HG03558 (cell line): ENCODE measurements around the gene FSTL5.
"Not testable (repeated sequence)": the region's sequence is repeated elsewhere in the genome, so short reads cannot be mapped to it uniquely, and the experiment has no call there.

ENCODE experiments used
- ATAC-seq: cut with Tn5 transposase; IDR thresholded peaks from one replicate; pipeline ENCODE4 v1.9.1; 2021; ENCODE audit warnings: moderate number of reproducible peaks; ENCODE audit not compliant: unreplicated experiment; ENCODE audit errors: extremely low read depth

FSTL5 gene

DNA sequence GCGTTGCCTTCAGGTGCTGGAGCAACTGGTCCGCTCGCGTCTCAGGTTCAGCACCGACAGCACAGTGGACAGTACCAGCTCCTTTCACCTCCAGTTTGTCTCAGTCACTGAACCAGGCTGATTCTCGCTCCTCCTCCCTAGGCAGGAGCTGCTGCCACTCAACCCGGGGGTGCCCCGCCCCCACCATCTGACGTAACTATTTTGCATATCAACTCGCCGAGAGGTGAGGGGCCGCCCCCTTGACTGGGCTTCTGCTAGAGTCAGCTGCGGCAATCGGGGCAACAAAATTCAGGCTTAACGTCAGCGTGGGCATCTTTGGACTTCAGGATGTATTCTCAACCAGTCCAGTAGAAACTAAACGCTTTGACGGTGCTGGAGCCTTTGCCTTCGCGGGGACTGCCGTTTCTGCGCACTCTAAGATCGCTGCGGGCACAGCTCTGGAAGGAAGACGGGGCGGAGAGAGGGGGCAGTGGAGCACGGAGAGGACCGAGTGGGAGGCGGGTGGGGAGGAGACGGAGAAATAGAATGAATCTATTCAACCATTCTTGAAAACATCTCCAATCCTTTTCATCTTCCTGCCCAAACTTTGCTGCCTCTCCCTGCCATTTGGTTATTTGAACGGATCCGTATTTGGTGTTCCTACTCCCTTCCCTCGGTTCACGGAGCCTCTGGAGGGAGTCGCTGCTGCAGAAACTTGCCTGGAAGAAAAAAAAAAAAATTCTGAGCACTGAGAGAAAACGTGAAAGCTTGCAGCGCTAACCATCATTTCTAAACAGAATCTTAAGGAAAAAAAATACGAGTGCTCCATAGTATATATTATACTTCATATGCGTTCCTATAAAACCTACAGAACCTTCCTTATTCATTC is at the start of gene FSTL5:
FSTL5 (minus strand) TSS at position 109 of the 868 bp plus-strand sequence. CDS start 52,604 bp downstream, outside the sequence.
- peak; percentile 60 for ATAC-seq

DNA sequence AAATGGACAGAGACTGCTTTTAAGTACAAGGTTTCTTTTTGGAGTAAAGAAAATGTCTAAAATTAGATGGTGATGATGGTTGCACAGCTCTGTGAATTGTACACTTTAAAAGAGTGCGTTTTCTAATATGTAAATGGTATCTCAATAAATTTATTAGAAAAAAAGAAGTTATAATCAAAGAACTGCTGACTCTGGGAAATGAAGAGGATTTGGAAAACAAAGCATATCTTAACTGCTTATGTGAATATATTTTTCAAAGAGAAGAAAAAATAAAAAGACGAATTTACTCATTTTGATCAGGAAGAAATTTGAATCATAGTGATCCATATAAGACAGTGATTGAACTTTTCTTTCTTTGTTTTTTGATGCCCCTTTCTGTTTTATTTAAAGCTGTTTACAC is 45.9 kb upstream of the FSTL5 start:
- ATAC-seq: no peak

DNA sequence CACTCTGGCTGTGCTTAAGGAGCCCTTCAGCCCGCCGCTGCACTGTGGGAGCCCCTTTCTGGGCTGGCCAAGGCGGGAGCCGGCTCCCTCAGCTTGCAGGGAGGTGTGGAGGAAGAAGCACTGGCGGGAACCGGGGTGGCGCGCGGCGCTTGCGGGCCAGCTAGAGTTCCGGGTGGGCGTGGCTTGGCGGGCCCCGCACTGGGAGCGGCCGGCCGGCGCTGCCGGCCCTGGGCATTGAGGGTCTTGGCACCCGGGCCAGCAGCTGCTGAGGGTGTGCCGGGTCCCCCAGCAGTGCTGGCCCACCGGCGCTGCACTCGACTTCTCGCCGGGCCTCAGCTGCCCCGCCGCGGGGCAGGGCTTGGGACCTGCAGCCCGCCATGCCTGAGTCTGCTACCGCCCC is 39.7 kb upstream of the FSTL5 start:
- ATAC-seq: not testable (repeated sequence)

DNA sequence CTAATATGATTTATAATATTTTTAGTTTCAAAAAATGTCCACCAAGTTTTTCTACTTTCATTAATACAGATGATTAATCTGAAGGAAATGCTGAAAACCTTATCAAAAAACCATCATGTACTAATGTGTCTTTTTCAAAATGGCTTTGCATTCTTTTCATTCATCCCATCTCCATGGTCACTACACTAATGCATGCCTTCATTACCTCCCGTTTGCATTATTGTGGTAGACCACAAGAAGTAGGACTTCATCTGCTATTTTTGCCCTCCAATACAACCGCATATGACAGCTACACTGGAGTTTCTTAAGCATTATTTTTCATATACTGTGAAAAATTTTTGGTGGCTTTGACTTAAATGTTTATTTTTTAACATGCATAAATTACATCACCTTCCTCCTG is 37.9 kb upstream of the FSTL5 start:
- no peak for ATAC-seq

DNA sequence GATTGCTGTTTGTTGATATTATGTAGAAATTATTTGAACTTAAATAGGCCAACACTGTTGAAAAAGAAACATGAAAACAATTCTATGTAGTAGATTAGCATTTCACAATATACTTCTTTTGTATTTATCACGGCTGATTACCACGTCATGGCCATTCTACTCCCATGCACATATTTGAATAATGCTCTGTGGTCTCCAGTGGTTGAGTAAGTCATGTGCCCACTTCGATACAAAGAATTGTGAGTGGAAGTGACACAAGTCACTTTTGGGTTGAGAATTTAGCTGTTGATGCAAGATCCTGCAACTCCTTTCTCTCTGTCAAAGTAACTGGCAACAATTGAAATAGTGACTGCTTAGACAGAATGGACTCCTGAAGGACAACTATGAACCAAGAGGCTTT is 6.7 kb upstream of the FSTL5 start:
- no peak for ATAC-seq

DNA sequence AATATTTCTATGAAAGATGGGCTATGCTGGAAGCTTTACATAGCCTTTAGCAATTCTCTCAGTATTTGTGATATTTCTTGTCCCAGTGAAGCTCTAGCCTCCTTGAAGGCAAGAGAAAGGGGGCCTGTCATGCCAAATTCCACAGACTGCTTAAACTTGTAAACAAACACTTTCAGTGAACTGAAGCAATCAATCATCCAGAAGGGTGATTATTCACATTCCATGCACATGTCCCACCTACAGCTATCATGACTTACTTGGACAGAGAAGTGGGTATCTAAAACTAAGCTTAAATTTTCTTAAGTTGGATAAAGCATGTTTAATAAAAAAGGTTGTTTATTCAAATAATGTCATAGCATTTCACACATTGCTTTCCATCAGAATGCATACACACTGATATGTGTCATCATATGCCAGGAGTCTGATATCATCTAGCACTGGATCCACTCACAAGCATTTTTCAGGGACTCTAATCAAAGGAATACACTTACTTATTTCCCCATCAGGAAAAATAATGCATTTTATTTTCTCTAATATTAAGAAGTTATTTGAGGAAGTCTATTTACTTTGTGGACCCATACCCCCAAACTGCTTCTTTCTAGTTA is 1.2 kb upstream of the FSTL5 start:
- ATAC-seq: no peak

DNA sequence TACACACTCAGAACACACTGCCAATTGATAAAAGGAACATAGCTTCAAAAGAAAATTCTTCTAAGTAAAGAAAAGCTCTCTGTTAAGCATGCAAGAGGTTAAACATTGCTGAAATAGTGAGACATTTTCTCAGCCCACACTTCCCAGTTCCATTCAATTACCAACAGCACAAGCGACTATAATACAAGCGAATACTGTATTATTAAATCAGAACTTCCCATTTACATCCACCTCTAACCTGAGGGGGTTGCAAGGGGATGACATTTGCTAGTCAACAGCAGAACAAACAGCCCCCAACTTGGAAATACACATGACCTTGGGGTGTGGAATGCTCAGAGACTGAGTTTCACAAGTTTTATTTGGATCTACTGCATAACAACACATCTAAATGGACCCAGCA is 1.1 kb downstream of the FSTL5 start:
- no peak for ATAC-seq

DNA sequence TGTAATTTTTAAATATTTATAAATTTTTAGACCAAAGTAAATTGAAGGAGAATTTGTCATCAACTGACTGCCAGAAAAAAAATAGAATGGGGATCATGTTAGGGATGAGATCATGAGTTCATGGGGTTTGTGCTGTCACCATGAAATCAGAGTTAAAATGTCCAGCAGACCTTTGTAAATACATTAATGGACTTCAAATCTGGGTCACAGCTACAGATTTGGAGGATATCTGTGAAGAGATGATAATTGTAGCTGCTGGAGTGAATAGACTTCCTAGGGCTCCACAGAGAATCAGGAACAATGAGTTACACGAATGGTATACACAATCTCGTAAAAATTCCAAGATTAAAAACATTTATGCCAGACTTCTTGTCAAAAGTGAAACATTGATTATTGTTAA is 6.6 kb downstream of the FSTL5 start:
- no peak for ATAC-seq

DNA sequence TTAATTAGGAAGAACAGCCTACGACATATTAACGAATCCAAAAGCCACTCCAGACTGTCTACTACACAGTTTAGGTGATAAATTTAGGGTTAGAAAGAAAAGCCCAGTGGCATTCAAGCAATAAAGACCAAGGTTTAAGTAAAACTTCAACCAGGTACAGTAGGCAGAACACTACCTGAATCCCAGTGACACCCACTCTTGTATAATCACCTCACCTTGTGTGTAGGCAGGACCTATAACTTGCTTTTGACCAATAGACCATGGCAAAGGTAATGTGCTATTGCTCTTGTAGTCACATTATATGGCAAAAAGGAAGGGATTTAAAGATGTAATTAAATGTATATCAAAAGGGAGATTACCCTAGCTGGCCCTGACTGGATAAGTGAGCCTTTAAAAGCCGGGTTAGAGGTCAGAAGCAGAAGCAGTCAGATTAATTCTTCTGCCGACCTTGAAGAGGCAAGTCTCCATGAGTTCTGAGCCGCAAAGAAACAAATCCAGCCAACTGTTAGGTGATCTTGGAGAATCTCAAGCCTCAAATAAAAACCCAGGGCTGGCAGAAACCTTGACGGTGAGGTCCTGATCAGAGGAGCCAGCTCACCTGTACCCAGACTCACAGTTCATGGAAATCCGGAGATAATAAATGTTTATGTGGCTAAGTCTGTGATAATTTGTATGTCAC is 8.8 kb downstream of the FSTL5 start:
- no peak for ATAC-seq

DNA sequence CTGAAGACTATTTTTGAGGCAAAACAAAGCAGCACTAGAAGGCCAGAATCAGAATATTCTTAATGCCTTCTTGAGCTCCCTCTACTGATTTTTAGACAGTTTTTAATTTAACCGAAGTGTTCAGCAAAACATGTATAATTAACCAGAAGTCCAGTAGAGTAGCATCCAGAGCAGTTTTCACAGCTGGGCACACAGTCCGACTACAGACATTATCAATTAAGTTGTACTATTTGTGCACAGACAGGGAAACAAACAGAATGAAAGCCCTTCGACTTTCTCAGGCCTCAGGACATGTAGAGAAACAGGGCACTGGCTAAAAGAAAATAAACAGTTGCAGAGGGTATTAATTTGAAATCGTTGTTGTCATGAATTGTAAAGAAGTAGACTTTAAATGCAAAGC is 11.9 kb downstream of the FSTL5 start:
- no peak for ATAC-seq

DNA sequence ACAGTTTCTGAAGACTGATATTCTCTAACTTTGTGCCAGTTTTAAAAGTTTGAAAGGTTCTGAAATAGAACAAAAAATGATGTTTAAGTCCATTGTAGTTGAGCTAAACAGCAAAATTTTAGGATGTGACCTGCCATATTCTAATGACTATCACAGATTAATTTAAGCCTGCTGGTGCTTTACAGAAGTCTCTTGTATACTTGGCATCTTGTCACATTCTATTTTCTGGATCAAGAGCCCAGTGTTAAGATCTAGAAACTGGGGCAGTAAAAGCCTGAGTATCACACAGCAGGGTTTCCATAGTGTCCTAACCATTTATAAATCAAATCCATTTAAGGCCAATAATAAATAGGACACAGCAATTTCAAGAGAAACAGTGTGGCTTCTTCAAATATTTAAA is 12.4 kb downstream of the FSTL5 start:
- no peak for ATAC-seq

DNA sequence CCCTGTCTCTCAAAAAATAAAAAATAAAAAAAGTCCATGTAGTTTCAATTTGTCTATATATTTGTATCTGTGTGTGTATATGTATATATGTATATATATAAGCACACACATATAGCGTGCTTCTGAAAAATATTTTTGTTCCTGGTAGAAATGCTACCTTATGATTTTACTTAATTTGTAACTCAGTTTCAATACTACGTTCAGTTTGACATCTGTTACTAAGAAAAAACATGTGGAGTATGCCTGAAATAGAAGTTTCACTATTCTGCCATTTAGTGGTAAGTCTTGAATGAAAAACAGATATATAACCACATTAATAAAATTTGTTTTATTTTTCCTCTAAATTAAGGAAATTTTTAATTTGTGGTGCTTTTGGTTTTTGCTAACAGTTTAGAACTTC is 14.2 kb downstream of the FSTL5 start:
- ATAC-seq: no peak

DNA sequence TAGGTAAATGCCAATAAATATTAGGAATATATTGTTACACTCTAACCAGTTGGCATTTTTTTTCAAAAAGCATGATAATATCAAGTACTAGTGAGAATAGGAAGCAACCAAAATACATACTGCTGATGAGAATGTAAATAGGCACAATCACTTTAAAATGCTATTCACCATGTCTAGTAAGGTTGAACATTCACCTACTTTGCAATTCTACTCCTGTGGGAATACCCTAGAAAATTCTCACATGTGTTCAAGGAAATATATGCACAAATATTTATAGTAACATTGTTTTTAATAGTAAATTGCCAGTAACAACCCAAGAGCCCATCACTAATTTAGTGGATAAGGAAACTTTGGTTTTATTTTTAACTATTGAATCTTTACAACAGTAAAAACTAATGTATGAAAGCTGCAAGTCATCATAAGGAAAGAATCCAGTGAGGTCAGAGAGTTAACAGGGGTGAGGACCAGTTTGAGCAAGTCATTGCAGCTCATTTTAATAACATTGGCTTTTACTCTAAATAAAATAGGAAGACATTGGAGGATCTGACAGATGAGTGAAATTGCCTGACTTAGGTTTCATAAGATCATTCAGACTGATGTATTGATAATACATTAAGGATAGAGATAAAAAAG is 23.6 kb downstream of the FSTL5 start:
- no peak for ATAC-seq

DNA sequence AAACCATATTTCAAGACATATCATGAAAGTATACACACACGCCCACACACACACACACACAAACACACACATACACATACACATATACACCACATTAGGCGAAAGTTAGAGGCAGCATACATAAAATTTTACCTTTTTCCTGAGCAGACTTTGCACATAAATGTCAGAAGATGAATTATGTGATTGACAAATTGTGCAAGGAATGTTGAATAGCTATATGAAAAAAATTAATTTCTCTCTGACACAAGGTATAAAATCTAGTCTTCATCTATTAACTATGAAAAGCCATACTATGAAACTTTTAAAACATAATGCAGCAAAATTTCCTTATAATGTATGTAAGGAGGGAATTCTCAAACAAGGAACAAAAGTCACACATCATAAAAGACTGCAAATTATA is 24.4 kb downstream of the FSTL5 start:
- no peak for ATAC-seq

DNA sequence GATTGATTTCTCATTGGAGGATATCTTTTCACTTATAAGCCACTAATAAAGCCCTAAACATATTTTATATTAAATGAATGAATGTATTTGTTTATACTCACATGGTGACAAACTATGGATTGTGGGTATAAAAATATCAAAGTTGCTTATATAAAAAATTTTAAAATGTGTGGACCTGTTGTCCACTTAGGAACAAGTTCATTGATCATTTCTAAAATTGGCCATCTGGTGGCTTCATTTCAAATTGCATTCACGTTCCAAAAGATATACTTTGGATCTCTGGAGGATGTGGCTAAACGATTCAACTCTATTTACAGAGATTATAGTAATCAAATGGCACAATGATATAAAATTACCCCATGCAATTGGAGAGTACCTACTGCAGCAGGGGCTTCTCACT is 32.5 kb downstream of the FSTL5 start:
- ATAC-seq: no peak

DNA sequence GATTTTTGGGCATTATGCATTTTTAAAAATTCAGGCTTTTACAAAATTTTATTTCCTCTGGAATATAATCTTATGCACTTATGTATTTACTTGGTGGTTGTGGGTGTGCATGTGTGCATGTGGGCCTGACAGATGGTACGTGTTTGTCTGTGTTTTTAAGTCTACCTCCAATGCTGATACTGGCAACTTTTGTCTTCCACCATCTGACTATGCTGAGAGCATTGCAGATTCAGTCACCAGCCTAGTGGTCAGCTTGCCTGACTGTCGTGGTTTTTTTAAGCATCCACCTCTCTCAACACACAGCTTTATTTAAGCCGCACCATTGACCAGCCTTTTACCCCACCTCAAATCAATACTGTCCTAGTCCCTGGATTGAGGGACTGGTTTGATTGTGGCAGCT is 37.1 kb downstream of the FSTL5 start:
- no peak for ATAC-seq

DNA sequence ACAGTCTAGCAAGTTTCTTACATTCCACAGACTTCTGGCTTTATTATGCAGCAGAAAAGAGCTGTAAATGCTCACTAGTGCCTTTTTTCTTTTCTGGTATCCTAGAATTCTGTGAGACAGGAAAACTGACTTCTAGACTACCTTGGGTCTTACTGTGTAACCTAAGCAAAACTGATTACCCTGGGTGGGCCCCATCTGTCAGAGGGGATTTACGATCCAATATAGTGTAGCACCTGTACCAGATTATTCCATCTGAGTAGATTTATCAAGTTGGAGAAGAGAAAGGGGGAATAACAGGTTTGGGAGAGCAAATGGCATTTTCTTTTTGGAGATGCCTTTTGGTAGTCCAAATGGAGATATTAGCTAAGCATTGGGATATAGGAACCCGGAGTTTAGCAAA is 46.7 kb downstream of the FSTL5 start:
- ATAC-seq: no peak

DNA sequence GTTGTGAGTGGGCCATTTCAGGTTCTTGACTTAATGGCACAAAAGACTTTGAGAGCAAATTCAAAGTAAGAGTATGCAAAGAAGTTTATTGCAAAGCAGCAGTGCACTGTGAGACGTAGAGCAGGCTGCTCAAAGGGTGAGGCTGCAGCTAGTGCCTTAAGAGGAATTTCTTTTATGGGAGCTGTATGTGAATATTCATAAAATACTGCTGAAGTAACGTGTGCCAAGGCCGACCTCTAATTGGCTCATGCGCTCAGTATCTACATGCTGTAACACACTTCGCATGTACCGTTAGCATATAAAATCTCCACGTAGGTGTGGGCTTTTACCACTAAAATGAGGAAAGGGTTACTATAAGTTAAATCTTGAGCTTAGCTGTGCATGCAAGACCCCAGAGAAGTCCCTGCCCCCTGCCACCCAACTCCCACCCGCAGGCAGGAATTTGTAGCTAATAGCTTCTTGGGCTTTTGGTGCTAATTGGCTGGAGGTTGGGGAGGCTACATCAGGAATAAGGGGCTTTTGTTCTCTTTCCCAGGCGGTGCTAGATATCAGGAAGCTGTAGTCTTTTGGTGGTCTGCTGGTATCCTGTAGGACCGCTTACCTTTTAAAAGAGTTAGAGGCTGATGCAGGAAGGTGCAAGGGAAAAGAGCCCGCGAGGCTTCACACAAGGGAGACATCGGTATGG is 47.6 kb downstream of the FSTL5 start:
- no peak for ATAC-seq

DNA sequence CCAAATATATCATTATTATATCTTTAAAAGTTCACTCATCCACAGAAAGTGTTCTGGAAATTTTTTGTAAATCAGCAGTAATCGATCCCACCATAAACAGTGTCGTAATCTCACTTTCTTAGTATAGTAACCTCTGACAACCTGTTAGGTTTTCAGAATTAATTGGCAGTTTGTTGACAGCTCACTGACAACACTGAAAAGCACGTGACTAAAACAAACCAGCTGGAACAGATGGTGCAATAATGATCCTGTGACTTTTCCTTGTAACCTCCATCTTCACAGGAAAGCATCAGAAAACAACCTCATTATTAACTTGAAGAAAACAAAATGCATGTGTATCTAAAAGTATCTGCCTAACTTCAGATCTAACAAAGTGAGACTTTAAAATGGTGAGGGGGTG is 48.5 kb downstream of the FSTL5 start:
- no peak for ATAC-seq

DNA sequence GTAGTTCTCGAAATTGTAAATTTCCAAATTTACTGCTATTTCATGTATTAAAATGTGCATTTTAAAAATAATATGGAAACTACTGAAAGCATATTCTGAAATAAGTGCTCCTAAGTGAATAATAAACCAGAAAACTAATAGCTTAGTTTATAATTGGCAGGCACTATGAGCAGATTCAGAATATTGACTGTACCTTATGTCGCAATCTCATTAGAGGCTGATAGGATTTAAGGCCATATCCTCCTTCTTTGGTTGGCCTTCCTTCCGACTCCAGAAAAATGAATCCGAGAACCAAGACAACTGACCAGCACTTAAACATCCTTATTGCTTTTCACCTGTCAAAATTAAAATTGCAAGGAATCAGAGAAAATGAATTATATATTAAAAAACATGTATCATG is 52.7 kb downstream of the FSTL5 start:
- no peak for ATAC-seq
